Mesendoderm (in vitro differentiated cells): ENCODE data around the gene SURF4.
A peak's percentile ranks its signal among the peaks of the same experiment; 100 is the strongest.

ENCODE experiments used
- DNase-seq: peaks from one replicate; pipeline ENCODE4 v3.0.0; 2013
- H2AK5ac ChIP-seq: 2 replicates; pipeline ENCODE4 v1.6.1; 2013; ENCODE audit warnings: low read length, inconsistent platforms
- H2BK120ac ChIP-seq: 2 replicates; pipeline ENCODE4 v1.6.1; 2013; ENCODE audit warnings: low read depth, mild to moderate bottlenecking, low read length, moderate library complexity, mixed read lengths
- H2BK15ac ChIP-seq: replicated peaks from 2 replicates; pipeline ENCODE4 v1.6.1; 2013; ENCODE audit warnings: low read depth, mild to moderate bottlenecking, moderate library complexity
- H2BK5ac ChIP-seq: 2 replicates; pipeline ENCODE4 v1.6.1; 2013; ENCODE audit warnings: low read length, inconsistent platforms
- H3K18ac ChIP-seq: 2 replicates; pipeline ENCODE4 v1.6.1; 2013; ENCODE audit warnings: mild to moderate bottlenecking, low read length, mixed read lengths
- H3K23ac ChIP-seq: one replicate; pipeline ENCODE4 v1.6.1; 2013; ENCODE audit warnings: low read length
- H3K27ac ChIP-seq: 2 replicates; pipeline ENCODE4 v1.5.1; 2013; ENCODE audit warnings: low read depth, mild to moderate bottlenecking, inconsistent platforms, low read length, moderate library complexity
- H3K27me3 ChIP-seq: 2 replicates; pipeline ENCODE4 v1.6.1; 2013; ENCODE audit warnings: low read length, control low read depth, mild to moderate bottlenecking, inconsistent platforms; ENCODE audit not compliant: insufficient read depth, poor library complexity
- H3K36me3 ChIP-seq: 2 replicates; pipeline ENCODE4 v1.6.1; 2013; ENCODE audit warnings: low read length, inconsistent platforms; ENCODE audit not compliant: control insufficient read depth, insufficient read depth
- H3K4ac ChIP-seq: one replicate; pipeline ENCODE4 v1.6.1; 2013; ENCODE audit warnings: low read depth, mild to moderate bottlenecking, low read length, moderate library complexity
- H3K4me1 ChIP-seq: 2 replicates; pipeline ENCODE4 v1.6.1; 2013; ENCODE audit warnings: low read depth, low read length, inconsistent platforms; ENCODE audit not compliant: control insufficient read depth
- H3K4me2 ChIP-seq: 2 replicates; pipeline ENCODE4 v1.6.1; 2013; ENCODE audit warnings: low read length
- H3K4me3 ChIP-seq: 2 replicates; pipeline ENCODE4 v1.5.1; 2013; ENCODE audit warnings: mild to moderate bottlenecking, low read length
- H3K56ac ChIP-seq: one replicate; pipeline ENCODE4 v1.6.1; 2013; ENCODE audit warnings: low read length
- H3K79me1 ChIP-seq: 2 replicates; pipeline ENCODE4 v1.6.1; 2013; ENCODE audit warnings: low read length, inconsistent platforms
- H3K79me2 ChIP-seq: 2 replicates; pipeline ENCODE4 v1.6.1; 2013; ENCODE audit warnings: mild to moderate bottlenecking, low read length; ENCODE audit not compliant: control insufficient read depth, insufficient read depth
- H3K9ac ChIP-seq: 2 replicates; pipeline ENCODE4 v1.6.1; 2013; ENCODE audit warnings: low read length, inconsistent platforms
- H4K5ac ChIP-seq: one replicate; pipeline ENCODE4 v1.6.1; 2013; ENCODE audit warnings: low read length
- H4K8ac ChIP-seq: one replicate; pipeline ENCODE4 v1.6.1; 2013; ENCODE audit warnings: low read depth, mild to moderate bottlenecking, control low read depth, low read length, moderate library complexity
- WGBS: extraction: QIAGEN DNeasy Blood & Tissue Kit; methylation state at CpG from one replicate; pipeline ENCODE4 v1.1.7; 2013; ENCODE audit warnings: low lambda C conversion rate, missing lambda C conversion rate; ENCODE audit not compliant: insufficient coverage; ENCODE audit errors: extremely low coverage; 5-methylcytosine and 5-hydroxymethylcytosine counted together

The SURF4 gene

GRCh38 chr9:133369933-133370332, 5.9 kb downstream of the SURF4 start:
- no peak overlapping the region for H3K27ac ChIP-seq
- peaks cover 76% of the 10 kb centered on the region for H3K79me2 ChIP-seq
- H3K4me2 ChIP-seq: no peak overlapping the region
- H3K4me3 ChIP-seq: no peak overlapping the region
- no peak overlapping the region for H3K56ac ChIP-seq
- H3K4me1 ChIP-seq: no peaks in the 10 kb centered on the region
- H3K36me3 ChIP-seq: peaks cover 9% of the 10 kb centered on the region
- WGBS: no CpG with 5 or more reads among the region's 7 CpGs
- no peak for DNase-seq
- no peak overlapping the region for H2AK5ac ChIP-seq
- H4K8ac ChIP-seq: no peak overlapping the region
- H3K9ac ChIP-seq: no peak overlapping the region
- H3K18ac ChIP-seq: no peak overlapping the region
- H3K23ac ChIP-seq: no peak overlapping the region
- no peak overlapping the region for H2BK5ac ChIP-seq
- H2BK15ac ChIP-seq: no peak overlapping the region
- H3K27me3 ChIP-seq: no peaks in the 10 kb centered on the region
- H4K5ac ChIP-seq: no peak overlapping the region
- peaks cover 62% of the 10 kb centered on the region for H3K79me1 ChIP-seq
- H3K4ac ChIP-seq: no peak overlapping the region
- H2BK120ac ChIP-seq: no peak overlapping the region

- Histone ChIP-seq H3K79me1 (peaks cover 61% of the 10 kb centered on the region), H2AK5ac (no peak overlapping the region), H3K4me3 (no peak overlapping the region), H3K4me1 (no peaks in the 10 kb centered on the region), H3K18ac (no peak overlapping the region), H3K9ac (no peak overlapping the region), H4K5ac (no peak overlapping the region), H3K27ac (no peak overlapping the region), H3K23ac (no peak overlapping the region), H3K4me2 (no peak overlapping the region), H3K27me3 (no peaks in the 10 kb centered on the region), H4K8ac (no peak overlapping the region), H3K79me2 (peaks cover 71% of the 10 kb centered on the region), H2BK15ac (no peak overlapping the region), H2BK120ac (no peak overlapping the region), H3K36me3 (peaks cover 10% of the 10 kb centered on the region), H3K4ac (no peak overlapping the region), H2BK5ac (no peak overlapping the region), H3K56ac (no peak overlapping the region)
- DNase-seq: no peak
- WGBS: no CpG with 5 or more reads among the region's 6 CpGs
These were observed 6.4 kb downstream of the SURF4 start for GRCh38 chr9:133369422-133369821.

- Histone ChIP-seq H4K5ac (no peak overlapping the region), H3K36me3 (peaks cover 14% of the 10 kb centered on the region), H3K79me1 (peaks cover 59% of the 10 kb centered on the region), H3K4me1 (no peaks in the 10 kb centered on the region), H3K9ac (no peak overlapping the region), H3K4me2 (no peak overlapping the region), H3K56ac (no peak overlapping the region), H2BK5ac (no peak overlapping the region), H2BK120ac (no peak overlapping the region), H3K4ac (no peak overlapping the region), H3K79me2 (peaks cover 66% of the 10 kb centered on the region), H2BK15ac (no peak overlapping the region), H2AK5ac (no peak overlapping the region), H3K27ac (no peak overlapping the region), H3K18ac (no peak overlapping the region), H4K8ac (no peak overlapping the region), H3K27me3 (no peaks in the 10 kb centered on the region), H3K23ac (no peak overlapping the region), H3K4me3 (no peak overlapping the region)
- no CpG with 5 or more reads among the region's 18 CpGs for WGBS
- DNase-seq: no peak
These were observed 7.5 kb downstream of the SURF4 start for GRCh38 chr9:133368249-133368881.

GRCh38 chr9:133367778-133368177, 8.1 kb downstream of the SURF4 start:
- DNase-seq: no peak
- H2BK5ac ChIP-seq: no peak overlapping the region
- H3K4me3 ChIP-seq: no peak overlapping the region
- no peak overlapping the region for H3K56ac ChIP-seq
- no peak overlapping the region for H3K4ac ChIP-seq
- H3K27me3 ChIP-seq: no peaks in the 10 kb centered on the region
- no CpG with 5 or more reads among the region's 10 CpGs for WGBS
- peaks cover 56% of the 10 kb centered on the region for H3K79me1 ChIP-seq
- H2BK120ac ChIP-seq: no peak overlapping the region
- H3K4me2 ChIP-seq: no peak overlapping the region
- no peak overlapping the region for H3K18ac ChIP-seq
- H3K23ac ChIP-seq: peak overlapping the region; percentile 61
- H3K79me2 ChIP-seq: peaks cover 61% of the 10 kb centered on the region
- peaks cover 18% of the 10 kb centered on the region for H3K36me3 ChIP-seq
- H3K9ac ChIP-seq: no peak overlapping the region
- H3K27ac ChIP-seq: no peak overlapping the region
- H4K8ac ChIP-seq: no peak overlapping the region
- H2AK5ac ChIP-seq: no peak overlapping the region
- no peak overlapping the region for H2BK15ac ChIP-seq
- H3K4me1 ChIP-seq: no peaks in the 10 kb centered on the region
- H4K5ac ChIP-seq: no peak overlapping the region

- H3K36me3 ChIP-seq: peaks cover 15% of the 10 kb centered on the region
- no peak overlapping the region for H2BK5ac ChIP-seq
- H3K4me3 ChIP-seq: no peak overlapping the region
- H3K4ac ChIP-seq: no peak overlapping the region
- H3K56ac ChIP-seq: no peak overlapping the region
- H3K23ac ChIP-seq: no peak overlapping the region
- no peaks in the 10 kb centered on the region for H3K4me1 ChIP-seq
- no peaks in the 10 kb centered on the region for H3K27me3 ChIP-seq
- no peak overlapping the region for H2AK5ac ChIP-seq
- DNase-seq: no peak
- no CpG with 5 or more reads among the region's 22 CpGs for WGBS
- H2BK15ac ChIP-seq: no peak overlapping the region
- H2BK120ac ChIP-seq: no peak overlapping the region
- H3K79me1 ChIP-seq: peaks cover 50% of the 10 kb centered on the region
- H3K27ac ChIP-seq: no peak overlapping the region
- no peak overlapping the region for H3K18ac ChIP-seq
- H4K8ac ChIP-seq: no peak overlapping the region
- no peak overlapping the region for H3K9ac ChIP-seq
- no peak overlapping the region for H4K5ac ChIP-seq
- H3K4me2 ChIP-seq: no peak overlapping the region
- peaks cover 55% of the 10 kb centered on the region for H3K79me2 ChIP-seq
These were observed 8.6 kb downstream of the SURF4 start for GRCh38 chr9:133367221-133367620.

- H2BK5ac ChIP-seq: no peak overlapping the region
- no peak overlapping the region for H3K27ac ChIP-seq
- no peak overlapping the region for H3K4ac ChIP-seq
- no peak overlapping the region for H3K9ac ChIP-seq
- no peak overlapping the region for H3K4me2 ChIP-seq
- peaks cover 44% of the 10 kb centered on the region for H3K79me1 ChIP-seq
- H2BK15ac ChIP-seq: no peak overlapping the region
- H2AK5ac ChIP-seq: no peak overlapping the region
- H3K36me3 ChIP-seq: peaks cover 15% of the 10 kb centered on the region
- H3K18ac ChIP-seq: no peak overlapping the region
- H3K27me3 ChIP-seq: no peaks in the 10 kb centered on the region
- H4K8ac ChIP-seq: no peak overlapping the region
- H3K4me3 ChIP-seq: no peak overlapping the region
- H3K4me1 ChIP-seq: no peaks in the 10 kb centered on the region
- H3K56ac ChIP-seq: no peak overlapping the region
- no peak overlapping the region for H4K5ac ChIP-seq
- whole genome bisulfite sequencing: no CpG with 5 or more reads among the region's 11 CpGs
- no peak for DNase-seq
- no peak overlapping the region for H3K23ac ChIP-seq
- no peak overlapping the region for H2BK120ac ChIP-seq
- peaks cover 47% of the 10 kb centered on the region for H3K79me2 ChIP-seq
These were observed 9.4 kb downstream of the SURF4 start for GRCh38 chr9:133366435-133366834.
